Measurements from ENCODE around the gene MRI1. TPM values are rescaled to one million over a fixed set of nuclear protein-coding genes. Genes with fewer than 3 reads are reported as not detected.

Gene MRI1
- total RNA-seq, 4 donors from 2014 or later: 21.1 to 26.1 (median 23.4) TPM

DNA sequence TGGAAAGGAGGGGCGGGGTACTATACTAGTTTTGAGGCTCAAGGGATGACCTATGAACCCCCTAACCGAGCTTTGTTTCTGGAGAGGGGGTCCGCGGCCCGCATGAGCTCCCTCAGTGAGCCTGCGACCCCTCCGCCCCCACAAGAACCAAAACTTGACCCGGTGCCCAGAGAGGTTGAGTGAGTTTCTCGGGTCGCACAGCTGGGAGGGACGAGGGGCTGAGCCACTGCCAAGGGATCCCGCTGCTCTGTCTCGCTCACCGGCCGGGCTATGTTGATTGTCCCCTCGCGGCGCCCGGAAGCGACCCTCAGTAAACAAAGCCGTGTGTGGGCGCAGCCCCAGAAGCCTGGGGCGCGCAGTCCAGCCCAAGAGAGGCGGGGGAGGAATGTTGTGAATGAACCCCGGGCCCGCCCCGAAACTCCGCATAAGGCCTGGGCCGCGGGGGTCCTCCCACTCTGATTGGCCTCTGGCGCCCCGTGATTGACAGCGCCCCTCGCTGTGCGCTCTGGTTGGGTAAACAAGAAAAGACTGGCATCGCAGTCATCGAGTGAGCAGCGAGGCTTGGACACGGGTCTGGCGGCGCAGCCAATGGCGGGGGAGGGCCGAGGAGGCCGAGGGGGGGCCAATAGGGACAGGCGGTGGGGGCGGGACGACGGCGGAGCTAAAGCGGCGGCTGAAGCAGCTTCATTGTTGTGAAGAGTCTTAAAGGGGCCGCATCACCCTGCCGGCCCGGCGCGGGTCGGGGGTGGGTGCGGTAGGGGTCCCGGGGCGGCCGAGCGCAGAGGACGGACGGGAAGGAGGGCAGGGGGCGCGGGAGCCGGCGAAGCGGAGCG, 30.7 kb downstream of the MRI1 start, which contains the start of gene ZSWIM4:
Gene ZSWIM4 (plus strand): TSS at position 687 of the 833 bp plus-strand sequence. CDS start 206 bp downstream, outside the sequence.
- intact Hi-C loops (cut with DNase I; ENCODE audit: low total_unique reads) (loop anchor here (2.0 to 10.0 kb wide), 3 partner anchors 38 to 277 kb away; partner anchors contain the start of genes MISP3 and RFX1), in situ Hi-C loops (cut with MboI; ENCODE audit: low sequenced_read_pairs in 4 of 4) (loop anchor here in 1 of 4 donors (5.0 kb wide), 1 partner anchor 62 kb away; no protein-coding TSS in a partner anchor)
- peak; percentile 57 to 84 for TF ChIP-seq POLR2A (IDR thresholded peaks at IDR 0.05)
- TF ChIP-seq, protein P1, sequence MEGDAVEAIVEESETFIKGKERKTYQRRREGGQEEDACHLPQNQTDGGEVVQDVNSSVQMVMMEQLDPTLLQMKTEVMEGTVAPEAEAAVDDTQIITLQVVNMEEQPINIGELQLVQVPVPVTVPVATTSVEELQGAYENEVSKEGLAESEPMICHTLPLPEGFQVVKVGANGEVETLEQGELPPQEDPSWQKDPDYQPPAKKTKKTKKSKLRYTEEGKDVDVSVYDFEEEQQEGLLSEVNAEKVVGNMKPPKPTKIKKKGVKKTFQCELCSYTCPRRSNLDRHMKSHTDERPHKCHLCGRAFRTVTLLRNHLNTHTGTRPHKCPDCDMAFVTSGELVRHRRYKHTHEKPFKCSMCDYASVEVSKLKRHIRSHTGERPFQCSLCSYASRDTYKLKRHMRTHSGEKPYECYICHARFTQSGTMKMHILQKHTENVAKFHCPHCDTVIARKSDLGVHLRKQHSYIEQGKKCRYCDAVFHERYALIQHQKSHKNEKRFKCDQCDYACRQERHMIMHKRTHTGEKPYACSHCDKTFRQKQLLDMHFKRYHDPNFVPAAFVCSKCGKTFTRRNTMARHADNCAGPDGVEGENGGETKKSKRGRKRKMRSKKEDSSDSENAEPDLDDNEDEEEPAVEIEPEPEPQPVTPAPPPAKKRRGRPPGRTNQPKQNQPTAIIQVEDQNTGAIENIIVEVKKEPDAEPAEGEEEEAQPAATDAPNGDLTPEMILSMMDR (IDR thresholded peaks at IDR 0.05 in 4 of 5, conservative IDR thresholded peaks at IDR 0.05 in 1 of 5): no peak
- peak within 1 kb of the TSS; percentile 64 to 96 (median 78) for H3K4me3 ChIP-seq
- H3K27ac ChIP-seq: peak within 1 kb of the TSS; percentile 79 to 96 (median 90)
- DNase-seq: peak; percentile 99
- H3K27me3 ChIP-seq: no peaks in the 10 kb centered on the region
- H3K9me3 ChIP-seq: no peaks in the 10 kb centered on the region
- ATAC-seq: peak; percentile 95 to 96
- H3K4me1 ChIP-seq: peaks cover 24 to 26% of the 10 kb centered on the region in 2 donors
- H3K36me3 ChIP-seq: no peaks in the 10 kb centered on the region

DNA sequence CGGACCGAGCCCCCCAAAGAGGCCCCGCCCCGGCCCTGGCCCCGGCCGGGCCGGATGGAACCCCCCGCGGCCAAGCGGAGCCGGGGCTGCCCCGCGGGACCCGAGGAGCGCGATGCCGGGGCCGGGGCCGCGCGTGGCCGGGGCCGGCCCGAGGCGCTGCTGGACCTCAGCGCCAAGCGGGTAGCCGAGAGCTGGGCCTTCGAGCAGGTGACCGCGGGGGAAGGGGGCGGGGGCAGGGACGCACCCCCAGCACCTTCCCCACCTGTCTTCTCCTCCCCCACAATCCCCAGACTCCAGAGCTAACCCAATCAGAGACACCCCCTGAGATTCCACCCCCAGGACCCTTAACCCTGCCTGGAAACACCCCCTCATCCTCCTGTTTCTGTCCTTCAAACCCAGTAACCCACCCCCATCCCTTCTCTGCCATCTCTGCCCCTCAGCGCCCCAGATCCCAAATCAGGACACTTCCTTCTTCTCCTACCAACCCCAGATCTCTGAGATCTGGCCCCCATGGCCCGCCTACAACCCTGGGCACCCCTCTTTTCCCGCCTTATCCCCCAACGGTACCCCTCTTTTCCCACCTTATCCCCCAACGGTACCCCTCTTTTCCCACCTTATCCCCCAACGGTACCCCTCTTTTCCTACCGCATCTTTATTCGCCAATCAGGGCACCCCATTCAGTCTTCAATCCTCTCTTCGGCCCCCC, 31.4 kb downstream of the MRI1 start:
- Histone ChIP-seq H3K9me3 (no peaks in the 10 kb centered on the region), H3K36me3 (no peaks in the 10 kb centered on the region), H3K4me1 (peaks cover 24 to 26% of the 10 kb centered on the region in 2 donors), H3K27me3 (no peaks in the 10 kb centered on the region), H3K27ac (peak overlapping the region; percentile 79 to 96 (median 90)), H3K4me3 (peak overlapping the region; percentile 64 to 96 (median 75))
- in situ Hi-C loops (cut with MboI; ENCODE audit: low sequenced_read_pairs in 4 of 4): no loop called here
- no peak for TF ChIP-seq POLR2A (IDR thresholded peaks at IDR 0.05)
- TF ChIP-seq, protein P1 (IDR thresholded peaks at IDR 0.05 in 4 of 5, conservative IDR thresholded peaks at IDR 0.05 in 1 of 5): no peak
- DNase-seq (peak in 1 of 2 donors; percentile 40), ATAC-seq (peak; percentile 42 to 48)
- intact Hi-C loops (cut with DNase I; ENCODE audit: low total_unique reads): loop anchor here (2.0 to 10.0 kb wide), 2 partner anchors 37 to 209 kb away; partner anchors contain the start of gene RFX1

DNA sequence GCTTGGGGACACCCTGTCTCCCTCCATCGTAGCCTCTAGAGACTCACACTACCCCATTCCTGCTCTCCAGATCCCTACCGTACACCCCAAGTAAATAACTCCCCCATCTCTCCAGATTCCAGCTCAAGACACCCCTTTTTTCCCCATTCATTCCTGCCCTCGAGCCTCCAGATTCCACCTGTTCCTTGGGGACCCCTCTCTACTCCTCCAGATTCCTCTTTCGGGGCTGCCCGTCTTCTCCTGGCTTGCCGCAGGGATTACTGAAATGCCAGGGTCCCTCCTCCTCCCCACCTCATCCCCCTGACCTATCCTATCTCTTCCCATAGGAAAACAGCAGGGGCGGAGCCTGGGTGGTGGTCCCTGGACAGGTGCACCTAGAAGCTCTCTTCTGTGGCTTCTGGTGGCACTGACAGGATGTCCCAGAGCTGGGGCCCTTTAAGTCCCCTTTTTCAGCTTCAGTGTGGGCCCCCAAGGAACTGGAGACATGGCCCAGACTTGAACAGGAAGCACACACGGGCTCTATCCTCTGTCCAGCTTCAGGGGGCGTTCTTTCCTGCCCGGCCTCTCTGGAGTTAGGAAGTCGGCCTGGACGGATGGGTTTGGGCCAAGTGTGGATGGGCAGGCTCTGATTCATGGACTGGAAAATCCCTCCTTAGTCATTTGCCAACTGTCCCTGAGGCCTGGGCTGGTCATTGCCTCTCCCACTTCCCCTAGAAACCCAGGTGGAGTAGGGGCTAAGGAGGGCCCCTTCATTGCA, 32.2 kb downstream of the MRI1 start:
- intact Hi-C loops (cut with DNase I; ENCODE audit: low total_unique reads): loop anchor here (10.0 kb wide), 1 partner anchor 208 kb away; the partner anchor contains the start of gene RFX1
- in situ Hi-C loops (cut with MboI; ENCODE audit: low sequenced_read_pairs in 4 of 4): no loop called here

More for the DNA sequence above, 32.2 kb downstream of the MRI1 start:
- peak overlapping the region; percentile 79 to 96 (median 90) for H3K27ac ChIP-seq
- H3K36me3 ChIP-seq: no peaks in the 10 kb centered on the region
- H3K4me1 ChIP-seq: peaks cover 24 to 26% of the 10 kb centered on the region in 2 donors
- H3K4me3 ChIP-seq: peak overlapping the region; percentile 64 to 96 (median 75)
- H3K27me3 ChIP-seq: no peaks in the 10 kb centered on the region
- no peaks in the 10 kb centered on the region for H3K9me3 ChIP-seq
- ATAC-seq (peak; percentile 50), DNase-seq (peak; percentile 51 to 78)
- TF ChIP-seq POLR2A (IDR thresholded peaks at IDR 0.05): no peak
- TF ChIP-seq, protein P1 (IDR thresholded peaks at IDR 0.05 in 4 of 5, conservative IDR thresholded peaks at IDR 0.05 in 1 of 5): peak in 1 of 5 experiments; percentile 13
